ENCODE measurements around the gene SLK.

- TF ChIP-seq CTCF (IDR thresholded peaks at IDR 0.05), result no peak
- no peak for TF ChIP-seq POLR2A (IDR thresholded peaks at IDR 0.05)
Measured at GRCh38 chr10:104065748-104066147, 98.8 kb downstream of the SLK start.

Measured in upper lobe of left lung (tissue), 4 donors.